ENCODE data around the gene ZNF518B. TPM values are rescaled to one million over a fixed set of nuclear protein-coding genes. Genes with fewer than 3 reads are reported as not detected.

ZNF518B gene
- total RNA-seq, 2 donors from 2014 or later = 46.2 to 46.4 TPM

DNA sequence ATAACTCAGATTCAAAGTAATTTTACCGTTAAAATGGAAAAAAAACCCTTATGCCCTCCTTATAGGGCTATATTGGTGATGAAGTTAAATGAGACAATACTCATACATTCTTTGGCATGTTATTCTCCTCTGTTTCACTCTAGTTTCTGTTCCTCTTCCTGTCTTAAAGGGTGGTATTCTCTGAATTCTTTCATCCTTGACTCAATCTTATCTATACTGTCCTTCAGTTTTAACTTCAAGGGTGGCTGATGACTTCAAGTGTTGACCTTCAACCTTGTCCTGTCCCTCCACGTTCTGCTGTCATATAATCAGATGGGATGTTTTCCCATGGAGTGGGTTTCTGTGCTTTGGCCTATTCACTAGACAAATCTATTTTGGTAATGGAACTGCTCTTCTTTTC is 44.0 kb downstream of the ZNF518B start:
- WGBS, 2 experiments (ENCODE audit: insufficient coverage in 1 of 2, insufficient read length in 1 of 2) = 77% methylated on average over 1 of the region's 2 CpGs; no CpG with 5 or more reads in 1 of the 2 experiments
- H3K27me3 Mint-ChIP-seq (ENCODE audit: insufficient read depth) = no peaks in the 10 kb centered on the region

GRCh38 chr4:10405672-10406071 is 51.6 kb downstream of the ZNF518B start:
- Mint-ChIP-seq H3K4me1 (peaks cover 2% of the 10 kb centered on the region), H3K4me3 (no peak overlapping the region), H3K36me3 (ENCODE audit: low read depth) (no peaks in the 10 kb centered on the region), H3K9me3 (no peaks in the 10 kb centered on the region), H3K27me3 (ENCODE audit: insufficient read depth) (no peaks in the 10 kb centered on the region), H3K27ac (no peak overlapping the region)
- H3K9me3 ChIP-seq (ENCODE audit: control insufficient read depth, low read length) = no peaks in the 10 kb centered on the region
- H3K4me3 ChIP-seq (ENCODE audit: low read length) = no peak overlapping the region
- WGBS, 2 experiments (ENCODE audit: insufficient coverage in 1 of 2, insufficient read length in 1 of 2) = 87% methylated on average over 6 to 8 of the region's 8 CpGs
- H3K27me3 ChIP-seq (ENCODE audit: control insufficient read depth, insufficient read depth, low read length, poor library complexity, severe bottlenecking) = no peaks in the 10 kb centered on the region
- no peak for TF ChIP-seq CTCF (conservative IDR thresholded peaks at IDR 0.05)
- no peak overlapping the region for H3K27ac ChIP-seq (ENCODE audit: low read depth, low read length)
- H3K36me3 ChIP-seq (ENCODE audit: control insufficient read depth, insufficient read depth, low read length) = no peaks in the 10 kb centered on the region
- H3K4me1 ChIP-seq (ENCODE audit: control insufficient read depth, insufficient read depth, low read length) = no peaks in the 10 kb centered on the region
- DNase-seq = no peak
- no peak overlapping the region for H3K9ac ChIP-seq (ENCODE audit: extremely low read depth, low read length, poor library complexity, severe bottlenecking)

More for the DNA sequence above, 44.0 kb downstream of the ZNF518B start:
- Histone ChIP-seq H3K27me3 (ENCODE audit: control insufficient read depth, insufficient read depth, low read length, poor library complexity, severe bottlenecking) (no peaks in the 10 kb centered on the region), H3K36me3 (ENCODE audit: control insufficient read depth, insufficient read depth, low read length) (no peaks in the 10 kb centered on the region), H3K9me3 (ENCODE audit: control insufficient read depth, low read length) (no peaks in the 10 kb centered on the region), H3K9ac (ENCODE audit: extremely low read depth, low read length, poor library complexity, severe bottlenecking) (no peak overlapping the region), H3K4me1 (ENCODE audit: control insufficient read depth, insufficient read depth, low read length) (no peaks in the 10 kb centered on the region), H3K27ac (ENCODE audit: low read depth, low read length) (no peak overlapping the region), H3K4me3 (ENCODE audit: low read length) (no peak overlapping the region)
- Mint-ChIP-seq H3K4me3 (no peak overlapping the region), H3K27ac (no peak overlapping the region), H3K36me3 (ENCODE audit: low read depth) (no peaks in the 10 kb centered on the region), H3K9me3 (no peaks in the 10 kb centered on the region), H3K4me1 (peaks cover 2% of the 10 kb centered on the region)
- DNase-seq = no peak
- TF ChIP-seq CTCF (conservative IDR thresholded peaks at IDR 0.05) = no peak

DNA sequence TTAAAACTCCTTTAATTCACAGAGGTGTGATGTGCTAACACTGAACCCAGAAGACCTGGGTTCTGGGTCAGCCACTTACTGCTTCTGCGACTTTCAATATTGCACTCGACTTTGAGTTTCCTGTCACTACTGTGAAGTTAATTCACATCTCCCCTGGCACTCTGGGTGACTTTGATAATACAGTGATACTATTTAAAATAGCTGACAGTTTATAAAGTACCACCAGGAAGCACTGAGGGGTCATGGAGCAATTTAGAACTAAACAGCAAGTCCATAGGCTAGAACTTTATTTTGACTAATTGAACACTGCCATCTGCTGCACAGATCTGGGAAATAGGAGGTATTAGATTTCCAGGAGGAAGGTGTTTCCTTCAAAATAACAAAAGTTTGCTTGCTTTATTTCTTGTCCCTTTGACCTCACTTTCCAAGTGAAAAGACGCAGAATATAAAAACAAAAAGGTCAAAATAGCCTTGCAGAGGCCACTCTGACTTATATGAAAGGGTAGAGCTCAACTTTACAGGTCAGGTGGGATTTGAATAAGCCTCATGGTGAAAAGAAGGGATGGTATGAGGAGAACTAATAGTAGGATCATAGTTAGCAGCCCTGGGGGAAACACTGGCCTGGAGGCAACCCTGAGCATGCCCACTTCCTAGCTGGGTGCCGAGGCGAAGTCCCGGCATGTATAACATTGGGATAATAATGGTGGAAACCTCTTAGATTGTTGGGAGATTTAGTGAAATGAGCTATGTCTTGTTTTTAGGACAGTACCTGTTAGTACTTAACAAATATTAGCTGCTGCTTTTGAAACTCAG is 53.4 kb downstream of the ZNF518B start:
- Mint-ChIP-seq H3K4me3 (no peak overlapping the region), H3K4me1 (peaks cover under 1% of the 10 kb centered on the region), H3K9me3 (no peaks in the 10 kb centered on the region), H3K27me3 (ENCODE audit: insufficient read depth) (no peaks in the 10 kb centered on the region), H3K27ac (no peak overlapping the region), H3K36me3 (ENCODE audit: low read depth) (no peaks in the 10 kb centered on the region)
- no peak overlapping the region for H3K27ac ChIP-seq (ENCODE audit: low read depth, low read length)
- no peaks in the 10 kb centered on the region for H3K4me1 ChIP-seq (ENCODE audit: control insufficient read depth, insufficient read depth, low read length)
- no peaks in the 10 kb centered on the region for H3K9me3 ChIP-seq (ENCODE audit: control insufficient read depth, low read length)
- no peaks in the 10 kb centered on the region for H3K27me3 ChIP-seq (ENCODE audit: control insufficient read depth, insufficient read depth, low read length, poor library complexity, severe bottlenecking)
- no peaks in the 10 kb centered on the region for H3K36me3 ChIP-seq (ENCODE audit: control insufficient read depth, insufficient read depth, low read length)
- peak; percentile 67 for DNase-seq
- TF ChIP-seq CTCF (conservative IDR thresholded peaks at IDR 0.05) = peak; percentile 82
- 70 to 83% methylated on average over 2 to 6 of the region's 6 CpGs for WGBS, 2 experiments (ENCODE audit: insufficient coverage in 1 of 2, insufficient read length in 1 of 2)
- no peak overlapping the region for H3K4me3 ChIP-seq (ENCODE audit: low read length)
- H3K9ac ChIP-seq (ENCODE audit: extremely low read depth, low read length, poor library complexity, severe bottlenecking) = no peak overlapping the region
